Stimulated activated CD4-positive, alpha-beta T cell treated with anti-CD3 and anti-CD28 coated beads, TNF-alpha, amount 100 ng/mL, for 1 hour (primary cell): ENCODE data around the gene TIMM44.
A peak's percentile ranks its signal among the peaks of the same experiment; 100 is the strongest.
"Not testable (repeated sequence)": the region's sequence is repeated elsewhere in the genome, so short reads cannot be mapped to it uniquely, and the experiment has no call there.

Experiments
- DNase-seq, 3 donors: peaks; one replicate each; pipeline ENCODE4 v3.0.0-alpha.2; 2020; ENCODE audit warnings: low read depth in 3 of 3, low spot score in 1 of 3

Gene TIMM44

DNA sequence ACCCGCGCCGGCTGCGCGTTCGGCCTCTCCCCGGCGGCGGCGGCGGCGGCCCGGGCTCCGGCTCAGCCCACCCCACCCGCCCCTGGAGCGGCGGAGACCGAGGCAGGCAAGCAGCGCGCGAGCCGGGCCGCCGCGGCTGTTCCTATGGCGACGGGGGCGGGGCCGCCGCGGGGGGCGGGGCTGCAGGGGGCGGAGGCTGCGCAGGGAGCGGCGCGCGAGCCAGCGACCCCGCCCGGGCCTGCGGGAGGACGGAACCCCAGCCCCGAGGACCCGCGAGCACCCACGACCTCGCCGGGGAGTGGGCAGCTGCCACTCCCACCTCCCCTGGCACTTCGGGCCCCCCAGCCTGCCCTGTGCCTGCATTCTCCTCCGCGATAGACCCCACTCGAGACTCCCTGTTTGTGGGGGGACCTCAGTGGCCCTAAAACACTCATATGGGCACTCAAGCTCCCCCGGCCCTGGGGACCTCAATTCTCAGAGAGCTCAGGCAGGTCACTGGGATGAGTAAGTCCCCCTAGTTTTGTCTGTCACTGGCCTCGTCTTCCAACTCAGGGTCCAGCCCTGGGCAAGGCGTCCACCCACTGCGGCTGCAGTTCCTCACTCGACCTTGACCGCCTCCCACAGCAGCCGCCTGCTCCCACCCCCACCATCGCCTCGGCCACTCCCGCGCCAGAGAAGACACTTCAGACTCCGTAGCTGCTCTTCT lies 17.3 kb downstream of the TIMM44 start, which contains the start of gene CTXN1:
CTXN1 (minus strand) TSS at position 115 of the 706 bp plus-strand sequence. CDS start 597 bp downstream, outside the sequence.
- DNase-seq: peak; percentile 49 to 83 (median 69)

DNA sequence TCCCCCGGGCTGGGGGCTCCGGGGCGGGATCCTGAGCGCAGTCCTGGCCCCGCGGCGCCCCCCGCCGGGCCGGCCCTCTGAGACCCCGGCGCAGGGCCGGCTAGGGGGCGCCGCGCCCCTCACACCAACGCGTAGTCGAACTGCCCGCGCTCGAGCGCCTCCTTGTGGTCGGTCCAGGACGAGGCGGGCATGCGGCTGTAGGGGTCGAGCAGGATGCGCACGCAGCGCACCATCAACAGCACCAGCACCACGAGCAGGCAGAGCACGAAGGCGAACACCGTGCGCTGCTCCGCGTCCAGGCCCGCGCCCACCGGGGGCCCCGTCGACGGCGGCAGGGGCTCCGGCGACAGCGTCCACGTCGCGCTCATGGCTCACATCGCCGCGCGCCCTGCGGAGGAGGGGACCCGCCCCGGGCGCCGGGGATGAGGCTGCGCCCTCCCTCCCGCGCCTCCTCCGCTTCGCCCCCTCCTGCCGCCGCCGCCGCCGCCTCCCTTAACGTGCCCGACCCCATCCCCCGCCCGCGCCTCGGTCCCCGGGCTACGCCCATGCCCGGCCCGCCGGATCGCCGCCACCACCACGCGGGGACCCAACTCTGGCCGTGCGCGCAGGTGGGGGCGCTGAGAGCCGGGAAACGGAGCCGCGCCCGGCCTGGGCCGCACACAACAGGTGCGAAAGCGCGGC lies 18.2 kb downstream of the TIMM44 start:
- peak; percentile 34 to 71 (median 53) for DNase-seq

DNA sequence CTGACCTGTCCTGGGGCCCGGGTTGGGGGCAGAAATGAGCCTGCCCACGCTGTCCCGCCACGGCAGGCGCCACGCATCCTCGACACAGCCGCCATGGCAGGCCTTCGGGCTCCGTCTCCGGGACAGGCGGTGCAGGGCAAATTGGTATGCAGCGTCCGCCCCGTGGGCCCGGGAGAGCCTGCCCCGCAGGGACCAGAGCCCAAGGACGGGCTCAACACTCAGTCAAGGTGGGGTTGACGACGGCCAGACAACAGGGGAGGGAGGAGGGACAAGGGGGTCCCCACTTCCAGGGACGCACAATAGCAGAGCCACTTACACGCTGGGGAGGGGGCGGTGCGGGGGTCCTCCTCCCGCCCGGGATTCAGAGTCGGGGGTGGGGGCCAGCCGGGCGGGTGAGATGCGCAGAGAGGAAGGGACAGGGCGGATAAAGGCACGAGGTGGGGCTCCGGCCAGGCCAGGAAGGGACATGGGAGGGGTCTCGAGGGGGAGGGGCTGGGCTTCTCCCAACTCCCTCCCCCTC lies 18.8 kb downstream of the TIMM44 start:
- DNase-seq: no peak

DNA sequence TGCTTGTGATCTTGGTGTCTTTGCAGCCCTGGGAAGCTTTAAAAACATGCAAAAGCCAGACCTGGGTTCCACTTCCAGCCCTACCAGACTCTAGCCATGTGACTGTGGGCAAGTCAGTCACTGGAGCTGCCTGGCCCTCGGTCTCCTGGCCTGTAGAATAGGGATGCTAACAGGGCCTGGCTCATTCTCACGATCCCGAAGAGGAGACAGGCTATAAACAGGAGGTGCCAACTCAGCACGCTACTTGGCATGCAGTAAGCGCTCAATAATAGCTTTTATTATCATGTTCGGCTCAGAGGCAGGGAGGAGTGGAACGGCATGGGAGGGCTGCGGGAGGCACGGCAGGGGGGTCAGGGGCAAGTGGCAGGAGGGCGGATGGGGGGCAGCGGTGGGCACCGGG lies 19.2 kb downstream of the TIMM44 start:
- no peak for DNase-seq

DNA sequence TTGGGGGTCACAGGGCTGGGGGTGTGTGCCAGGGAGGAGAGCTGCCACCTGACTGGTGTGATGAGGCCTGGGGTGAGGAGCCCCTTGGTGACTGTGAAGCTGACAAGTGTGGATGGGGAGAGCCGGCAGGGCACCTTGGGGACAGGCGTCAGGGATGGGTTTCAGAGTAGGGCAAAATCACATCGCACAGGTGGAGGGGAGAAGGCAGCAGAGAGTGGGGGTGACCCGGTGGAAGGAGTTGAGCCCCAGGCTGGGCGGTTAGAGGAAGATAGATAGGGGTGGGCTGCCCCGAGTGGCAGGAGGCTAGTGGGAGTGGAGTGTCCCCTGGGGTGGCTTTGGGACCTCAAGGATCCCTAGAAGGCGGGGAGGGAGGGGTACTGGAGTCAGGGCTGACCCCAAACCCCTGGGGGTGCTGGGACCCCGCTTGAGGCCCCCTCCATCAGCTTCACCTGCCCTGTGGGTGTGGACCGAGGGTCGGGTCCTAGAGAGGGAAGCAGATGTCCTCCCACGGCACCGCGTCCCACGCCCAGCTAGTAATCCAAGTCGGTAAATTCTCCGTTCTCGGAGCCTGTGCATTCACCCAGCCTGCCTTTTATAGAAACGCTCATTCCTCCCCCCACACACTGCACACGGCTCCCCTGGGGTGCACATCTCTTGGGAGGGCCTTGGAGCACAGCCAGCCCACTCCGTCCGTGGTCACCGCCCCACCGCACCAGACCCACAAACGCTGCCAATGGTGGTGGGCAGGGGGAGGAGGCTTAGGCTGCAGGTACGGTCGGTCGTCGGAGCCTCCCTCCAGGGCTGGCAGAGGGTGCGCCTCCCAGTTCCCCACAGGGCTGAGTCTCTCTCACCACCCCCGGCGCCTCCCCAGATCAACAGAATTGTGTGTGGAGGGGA lies 19.9 kb downstream of the TIMM44 start:
- no peak for DNase-seq

DNA sequence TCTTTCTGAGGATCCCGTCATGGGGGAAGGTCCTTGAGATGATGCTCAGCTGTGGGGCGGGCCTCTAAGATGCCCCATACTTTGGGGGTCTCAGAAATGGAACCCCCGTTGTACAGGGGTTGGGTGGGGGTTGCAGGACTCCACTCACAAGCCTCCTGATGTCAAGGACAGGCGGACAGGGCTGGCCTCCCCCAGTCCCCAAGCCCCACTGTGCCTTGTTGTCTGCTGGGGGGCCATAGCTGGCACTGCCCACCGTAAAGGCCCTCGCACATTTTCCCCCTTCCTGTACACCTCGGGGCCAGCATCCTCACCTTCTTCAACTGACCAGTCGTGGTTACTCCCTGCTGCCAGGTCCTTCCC lies 20.6 kb downstream of the TIMM44 start:
- DNase-seq: no peak

DNA sequence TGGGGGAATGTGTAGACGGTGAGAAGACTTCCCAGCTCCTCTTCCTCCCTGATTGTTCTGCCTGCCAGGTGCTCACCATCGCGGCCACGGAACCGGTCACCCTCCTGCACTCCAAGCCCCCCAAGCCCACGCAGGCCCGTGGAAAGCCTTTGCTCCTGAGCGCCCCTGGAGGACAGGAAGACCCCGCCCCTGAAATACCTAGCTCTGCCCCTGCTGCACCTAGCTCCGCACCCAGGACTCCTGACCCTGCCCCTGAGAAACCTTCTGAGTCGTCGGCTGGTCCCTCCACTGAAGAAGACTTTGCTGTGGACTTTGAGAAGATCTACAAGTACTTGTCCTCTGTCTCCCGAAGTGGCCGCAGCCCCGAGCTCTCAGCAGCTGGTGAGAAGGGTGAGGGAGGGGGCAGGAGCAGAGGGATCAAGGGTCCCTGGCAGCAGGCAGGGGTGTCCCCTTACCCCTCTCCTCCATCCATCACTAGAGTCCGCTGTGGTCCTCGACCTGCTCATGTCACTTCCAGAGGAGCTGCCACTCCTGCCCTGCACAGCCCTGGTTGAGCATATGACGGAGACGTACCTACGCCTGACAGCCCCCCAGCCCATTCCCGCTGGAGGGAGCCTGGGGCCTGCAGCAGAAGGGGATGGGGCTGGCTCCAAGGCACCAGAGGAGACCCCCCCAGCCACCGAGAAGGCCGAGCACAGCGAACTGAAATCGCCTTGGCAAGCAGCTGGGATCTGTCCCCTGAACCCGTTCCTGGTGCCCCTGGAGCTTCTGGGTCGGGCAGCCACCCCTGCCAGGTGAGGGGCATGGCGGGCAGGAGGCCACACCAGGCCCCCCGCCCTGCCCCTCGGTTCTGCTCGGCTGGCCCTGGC lies 21.3 kb downstream of the TIMM44 start:
- DNase-seq: no peak

DNA sequence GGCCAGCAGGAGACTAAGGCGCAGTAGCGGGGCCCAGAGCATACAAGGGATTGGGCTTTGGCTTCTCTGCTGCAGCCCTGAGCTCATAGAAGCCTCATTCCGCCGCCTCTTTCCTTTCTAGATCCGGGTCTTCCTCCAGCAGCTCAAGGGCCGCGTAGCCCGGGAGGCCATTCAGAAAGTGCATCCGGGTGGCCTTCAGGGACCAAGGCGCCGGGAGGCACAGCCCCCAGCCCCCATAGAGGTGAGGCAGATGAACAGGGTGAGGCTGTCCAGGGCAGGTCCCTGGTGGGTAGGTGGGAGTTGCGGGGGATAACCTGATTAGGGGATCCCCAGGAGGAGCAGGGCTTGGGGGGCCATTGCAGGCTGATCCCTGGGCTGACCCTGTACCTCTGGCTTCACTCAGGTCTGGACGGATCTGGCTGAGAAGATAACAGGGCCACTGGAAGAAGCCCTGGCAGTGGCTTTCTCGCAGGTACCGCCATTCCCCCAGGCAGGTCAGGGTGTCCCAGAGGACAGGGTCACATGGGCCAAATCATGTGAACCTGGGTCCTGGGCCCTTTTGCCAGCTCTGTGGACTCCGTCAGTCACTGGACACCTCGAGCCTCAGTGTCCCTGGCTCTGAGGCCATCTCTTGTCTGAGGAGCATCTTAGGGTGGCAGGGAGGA lies 22.0 kb downstream of the TIMM44 start:
- DNase-seq: no peak

DNA sequence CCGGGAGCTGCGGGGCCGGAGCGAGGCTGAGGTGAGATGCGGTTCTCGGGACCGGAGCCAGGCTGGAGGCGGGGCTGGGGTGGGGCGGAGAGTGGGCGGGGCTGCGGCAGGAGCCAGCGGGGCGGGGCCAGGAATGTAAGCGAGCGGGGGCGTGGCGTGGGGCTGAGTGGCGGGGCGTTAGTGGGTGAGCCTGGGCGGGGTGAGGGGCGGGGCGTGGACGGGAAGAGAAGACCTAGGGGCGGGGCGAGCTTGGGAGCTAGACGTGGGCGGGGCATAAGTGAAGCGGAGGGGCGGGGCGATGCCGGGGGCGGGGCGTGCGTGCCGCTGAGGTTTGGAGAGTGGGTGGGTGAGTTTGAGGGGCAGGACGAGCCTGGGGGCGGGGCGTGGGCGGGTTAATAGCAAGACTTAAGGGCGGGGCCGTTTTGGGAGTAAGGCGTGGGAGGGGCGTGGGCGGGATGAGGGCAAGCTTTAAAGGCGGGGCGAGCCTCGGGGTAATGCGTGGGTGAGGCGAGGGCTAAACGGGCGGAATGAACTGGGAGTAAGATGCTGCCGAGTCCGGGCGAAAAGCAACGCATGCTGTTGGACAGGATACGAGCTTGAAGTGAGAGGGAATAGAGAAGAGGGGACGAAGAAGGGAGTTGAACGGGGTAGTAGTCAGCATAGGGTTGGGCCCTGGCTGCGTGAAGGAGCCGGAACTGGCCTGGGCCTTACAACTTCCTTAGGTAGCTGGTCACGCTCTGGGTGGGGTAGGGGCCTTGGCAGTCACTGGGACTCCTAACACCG lies 22.8 kb downstream of the TIMM44 start:
- peak; percentile 99 to 100 (median 100) for DNase-seq

DNA sequence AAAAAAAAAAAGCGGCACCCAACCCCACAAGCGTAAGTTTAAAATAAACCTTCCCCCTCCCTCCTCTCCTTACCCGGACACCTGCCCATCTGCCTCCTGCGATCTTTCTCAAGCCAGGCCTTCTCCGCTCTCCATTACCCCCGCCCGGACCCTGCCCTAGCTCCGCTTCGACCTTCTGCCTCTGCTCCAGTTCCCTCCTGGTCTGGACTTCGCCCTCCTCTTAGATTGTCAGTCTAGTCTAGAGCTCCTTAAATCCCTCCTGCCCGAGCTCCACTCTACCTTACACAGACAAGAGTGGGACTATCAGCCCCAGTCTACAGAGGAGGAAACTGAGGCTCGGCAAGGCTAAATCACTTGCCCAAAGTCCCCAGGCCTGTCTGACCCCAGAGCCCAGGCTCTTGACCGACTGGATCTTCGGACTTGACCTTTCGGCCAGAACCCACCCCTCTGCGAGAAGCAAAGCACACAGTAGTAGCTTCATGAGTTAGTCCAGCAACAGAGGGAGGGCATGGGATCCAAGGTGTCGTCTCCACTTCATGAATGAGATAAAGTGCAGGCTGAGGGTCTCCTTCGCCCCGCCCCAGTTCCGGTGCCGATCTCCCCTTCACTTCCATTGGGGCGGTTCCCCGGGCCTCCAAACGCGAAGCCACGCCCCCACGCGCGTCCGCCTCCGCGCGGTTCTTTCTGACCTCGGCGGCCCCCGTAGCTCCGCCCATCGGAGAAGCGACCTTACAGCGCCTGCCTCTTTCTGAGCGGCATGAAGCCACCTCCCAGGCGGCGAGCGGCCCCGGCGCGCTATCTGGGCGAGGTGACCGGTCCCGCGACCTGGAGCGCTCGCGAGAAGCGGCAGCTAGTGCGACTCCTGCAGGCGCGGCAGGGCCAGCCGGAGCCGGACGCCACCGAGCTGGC lies 23.6 kb downstream of the TIMM44 start, which contains the start of gene SNAPC2:
SNAPC2 (plus strand) TSS at position 729 of the 909 bp plus-strand sequence; CDS start at position 758, 29 bp downstream.
- DNase-seq: peak; percentile 89 to 93 (median 91)

DNA sequence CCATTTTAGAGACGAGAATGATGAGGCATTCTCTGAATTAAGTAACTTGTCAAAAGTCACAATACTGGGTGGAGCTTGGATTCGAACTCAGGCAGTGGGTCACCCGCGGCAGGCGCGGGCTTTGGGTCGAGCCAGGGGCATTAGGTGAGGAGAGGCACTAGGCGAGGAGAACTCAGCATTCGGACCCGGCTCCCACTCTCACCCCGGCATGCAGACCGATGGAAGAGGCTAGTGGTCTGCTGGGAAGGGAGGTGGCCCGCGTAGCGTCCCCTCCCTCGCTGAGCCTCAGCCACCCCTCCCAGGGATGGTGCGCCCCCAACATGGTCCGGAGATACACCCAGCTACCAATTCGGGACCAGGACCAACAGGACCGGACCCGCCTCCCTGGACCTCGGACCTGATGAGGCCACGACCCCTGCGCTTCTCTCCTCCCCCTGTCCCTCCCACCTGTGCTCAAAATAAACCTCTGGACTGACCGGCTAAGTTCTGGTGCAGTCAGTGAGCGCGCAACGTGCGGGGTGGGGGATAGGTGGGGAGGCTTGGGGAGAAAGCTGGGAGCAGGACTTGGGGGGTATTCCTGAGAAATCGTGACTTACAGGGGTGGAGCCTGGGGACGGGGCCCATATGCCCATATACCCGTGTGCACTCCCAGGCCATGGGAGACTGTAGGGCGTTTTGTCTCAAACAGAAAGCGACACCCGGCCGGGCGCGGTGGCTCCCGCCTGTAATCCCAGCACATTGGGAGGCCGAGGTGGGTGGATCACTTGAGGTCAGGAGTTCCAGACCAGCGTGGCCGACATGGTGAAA lies 24.6 kb downstream of the TIMM44 start:
- no peak for DNase-seq

DNA sequence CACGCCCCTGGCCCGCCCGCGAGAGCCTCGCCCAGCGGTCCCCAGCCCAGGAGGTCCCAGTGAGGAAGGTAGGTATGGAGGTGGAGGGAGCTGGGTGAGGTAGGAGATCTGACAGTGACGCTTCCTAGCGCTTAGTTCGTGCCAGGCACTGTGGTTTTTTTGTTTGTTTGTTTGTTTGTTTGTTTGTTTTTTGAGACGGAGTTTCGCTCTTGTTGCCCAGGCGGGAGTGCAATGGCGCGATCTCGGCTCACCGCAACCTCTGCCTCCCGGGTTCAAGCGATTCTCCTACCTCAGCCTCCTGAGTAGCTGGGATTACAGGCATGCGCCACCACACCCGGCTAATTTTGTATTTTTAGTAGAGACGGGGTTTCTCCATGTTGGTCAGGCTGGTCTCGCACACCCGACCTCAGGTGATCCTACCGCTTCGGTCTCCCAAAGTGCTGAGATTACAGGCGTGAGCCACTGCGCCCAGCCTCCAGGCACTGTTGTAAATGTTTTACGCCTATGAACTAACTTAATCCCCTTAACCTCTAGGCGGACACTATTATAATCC lies 25.3 kb downstream of the TIMM44 start:
- DNase-seq: not testable (repeated sequence)

DNA sequence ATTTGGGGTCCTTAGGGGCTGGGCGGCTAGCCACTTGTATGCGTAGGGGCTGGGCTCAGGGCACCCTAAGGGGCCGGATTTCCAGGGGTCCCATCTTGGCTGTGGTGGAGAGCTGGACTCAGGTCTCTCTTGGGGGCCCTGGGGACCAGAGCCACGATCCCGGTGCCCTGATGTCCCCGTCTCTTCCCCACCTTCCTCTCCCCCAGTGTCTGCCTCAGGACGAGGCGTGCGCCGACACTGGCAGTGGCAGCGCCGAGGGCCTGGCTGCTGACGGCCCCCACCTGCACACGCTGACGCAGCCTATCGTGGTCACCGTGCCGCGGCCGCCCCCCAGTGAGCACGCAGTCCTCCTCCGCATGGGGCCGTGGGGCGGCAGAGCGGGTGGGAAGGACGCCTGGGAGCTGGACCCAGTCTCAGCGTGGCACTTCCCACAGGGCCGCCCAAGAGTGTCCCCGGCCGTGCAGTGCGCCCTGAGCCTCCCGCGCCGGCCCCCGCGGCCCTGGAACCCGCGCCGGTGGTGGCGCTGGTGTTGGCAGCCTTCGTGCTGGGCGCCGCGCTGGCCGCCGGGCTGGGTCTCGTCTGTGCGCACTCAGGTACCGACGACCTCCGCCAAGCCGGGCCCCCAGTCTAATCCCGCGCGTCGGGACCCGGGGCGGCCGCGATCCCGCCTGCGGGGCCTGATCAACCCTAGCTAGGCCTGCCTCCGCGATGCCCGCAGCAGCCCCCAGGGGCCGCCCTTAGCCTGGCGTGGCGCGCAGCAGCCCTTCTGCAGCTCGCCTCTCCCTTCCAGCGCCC lies 26.0 kb downstream of the TIMM44 start:
- DNase-seq: peak in 1 of 3 donors; percentile 45

DNA sequence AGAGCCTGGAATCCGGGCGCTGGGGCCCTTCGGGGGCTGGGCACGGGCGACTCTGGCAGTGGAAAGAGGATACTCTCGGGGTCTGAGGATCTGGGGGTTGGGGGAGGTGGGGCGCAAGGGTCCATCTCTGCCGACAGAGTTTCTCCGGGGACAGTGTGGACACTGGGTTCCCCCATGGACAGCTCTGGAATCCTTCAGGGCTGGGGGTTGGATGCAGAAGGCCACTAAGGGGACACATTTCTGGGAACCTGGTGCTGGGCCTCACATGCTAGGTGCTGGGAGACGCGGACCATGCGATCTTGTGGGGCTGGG lies 26.6 kb downstream of the TIMM44 start:
- DNase-seq: no peak

DNA sequence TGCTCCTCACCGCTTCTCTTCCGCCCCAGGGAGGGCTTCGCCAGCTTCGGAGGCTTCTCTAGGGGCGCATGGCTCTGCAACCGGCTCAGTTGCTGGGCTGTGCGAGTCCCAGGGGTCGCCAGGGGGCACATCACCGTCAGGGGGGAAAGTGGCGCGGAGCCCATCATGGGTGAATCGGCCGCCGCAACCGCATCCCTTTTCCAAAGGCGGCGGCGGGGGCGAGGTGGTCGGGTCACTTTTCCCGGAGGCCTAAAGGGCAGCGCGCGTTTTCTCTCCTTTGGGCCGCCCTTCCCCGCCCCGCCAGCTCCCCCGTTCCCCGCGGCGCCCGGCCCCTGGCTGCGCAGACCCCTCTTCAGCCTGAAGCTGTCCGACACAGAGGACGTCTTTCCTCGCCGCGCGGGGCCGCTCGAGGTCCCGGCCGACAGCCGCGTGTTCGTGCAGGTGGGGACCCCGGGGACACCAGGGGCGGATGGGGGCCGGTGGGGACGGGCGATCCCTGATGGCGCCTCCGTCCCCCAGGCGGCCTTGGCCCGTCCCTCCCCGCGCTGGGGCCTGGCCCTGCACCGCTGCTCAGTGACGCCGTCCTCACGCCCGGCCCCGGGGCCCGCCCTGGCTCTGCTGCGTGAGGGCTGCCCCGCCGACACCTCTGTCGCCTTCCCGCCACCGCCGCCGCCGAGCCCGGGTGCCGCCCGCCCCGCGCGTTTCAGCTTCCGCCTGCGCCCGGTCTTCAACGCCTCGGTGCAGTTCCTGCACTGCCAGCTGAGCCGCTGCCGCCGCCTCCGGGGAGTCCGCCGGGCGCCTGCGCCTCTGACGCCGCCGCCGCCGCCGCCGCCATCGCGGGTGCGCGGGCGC lies 27.1 kb downstream of the TIMM44 start:
- DNase-seq: peak in 1 of 3 donors; percentile 33
